Pancreas (tissue), 10 donors: Measurements from ENCODE around the gene GLP2R. TPM values are rescaled to one million over a fixed set of nuclear protein-coding genes. Genes with fewer than 3 reads are reported as not detected.

Experiments used
- ATAC-seq, 4 donors: fragments of 200-7000 bp; cut with Tn5 transposase; one replicate each; pipeline versions ENCODE4 v1.8.0 to v1.9.1; 2020; ENCODE audit warnings: mild to moderate bottlenecking in 4 of 4, moderate library complexity in 4 of 4
- DNase-seq, 6 donors: peaks; one replicate each; pipeline ENCODE4 v3.0.0-alpha.2; 2020
- FAIRE-seq: peaks from 2 replicates; lab custom pipeline; 2012; peaks lifted over from hg19 to GRCh38; lab: Jason Lieb, UNC
- H3K27ac ChIP-seq, 4 donors: fragments of 200-600 bp; sonication (generic); 1 replicate in 3 of 4; 2 replicates in 1 of 4; pipeline versions ENCODE4 v1.5.0 to v1.8.0; 2020
- H3K27me3 ChIP-seq, 4 donors: fragments of 200-600 bp; one replicate each; pipeline ENCODE4 v1.8.0; 2021
- H3K36me3 ChIP-seq, 3 donors: fragments of 200-600 bp; sonication (generic) in 1 of 3; one replicate each; pipeline versions ENCODE4 v1.5.0 to v1.8.0; 2020 to 2021
- H3K4me1 ChIP-seq, 3 donors: fragments of 200-600 bp; one replicate each; pipeline ENCODE4 v1.8.0; 2021
- H3K4me3 ChIP-seq, 4 donors: fragments of 200-600 bp; sonication (generic) in 2 of 4; one replicate each; pipeline versions ENCODE4 v1.5.0 to v1.8.0; 2020 to 2021
- H3K9me3 ChIP-seq, 4 donors: fragments of 200-600 bp; one replicate each; pipeline ENCODE4 v1.8.0; 2021
- CTCF ChIP-seq, 4 donors: fragments of 200-600 bp; sonication (generic) in 3 of 4; IDR thresholded peaks; one replicate each; pipeline versions ENCODE4 v1.5.0 to v1.8.0; 2021; ENCODE audit warnings: antibody characterized with exemption in 4 of 4
- WGBS, 2 donors: extraction: QIAGEN DNeasy Blood & Tissue Kit; methylation state at CpG; one replicate each; pipeline ENCODE4 v1.1.7; 2013; 5-methylcytosine and 5-hydroxymethylcytosine counted together
- intact Hi-C, 3 donors: fragments of 100-400 bp; cut with DNase I; formaldehyde crosslinking; loops; one replicate each; pipeline versions ENCODE4 v1.11.1 to v1.14.2; 2022
- polyA plus RNA-seq, 2 donors: library from polyadenylated mRNA; stranded (reverse); fragments of 200-250 nt; gene quantifications; one replicate each; pipeline ENCODE4 v1.2.3, GENCODE V29; 2013
- total RNA-seq, 6 donors: library from RNA; stranded (reverse); fragmentation: NEBNext Ultra II Directional in 4 of 6; extraction: Animal tissue kit (Norgen Biotek cat#: 25700) in 4 of 6; gene quantifications; one replicate each; pipeline versions ENCODE4 v1.2.1 to v1.2.4, GENCODE V29; 2021 to 2023
- donor health status: healthy with polysubstance abuse.
- donor health status: DM: no; HTN: no; CAD: no; lungs with moderate emphysema.
- donor health status: DM: no; HTN: no; CAD: no.
- donor health status: control.
- donor health status: control.
- donor health status: Bipolar disorder and iron deficiency.
- donor health status: DM: yes; HTN: yes; CAD: no.
- donor health status: DM: no; HTN: no; CAD: no.
- donor health status: DM: no; HTN: no; CAD: no.
- donor health status: DM: yes; HTN: yes; CAD: no.

Gene GLP2R
- total and polyA plus RNA-seq, 8 donors: 0.39 to 1.7 (median 0.97) TPM

GRCh38 chr17:9935408-9935807 is 109.7 kb downstream of the GLP2R start:
- ATAC-seq: no peak
- Histone ChIP-seq H3K4me1 (no peaks in the 10 kb centered on the region), H3K9me3 (no peaks in the 10 kb centered on the region), H3K36me3 (no peaks in the 10 kb centered on the region), H3K4me3 (no peak overlapping the region), H3K27me3 (no peaks in the 10 kb centered on the region), H3K27ac (no peak overlapping the region)
- no peak for DNase-seq
- intact Hi-C loops: no loop called here
- no peak for TF ChIP-seq CTCF (IDR thresholded peaks at IDR 0.05)
- no peak for FAIRE-seq
- 68 to 78% methylated on average over 6 of the region's 6 CpGs for WGBS, 2 donors

GRCh38 chr17:9936095-9936494 is 110.4 kb downstream of the GLP2R start:
- no peak for TF ChIP-seq CTCF (IDR thresholded peaks at IDR 0.05)
- Histone ChIP-seq H3K9me3 (no peaks in the 10 kb centered on the region), H3K27ac (no peak overlapping the region), H3K4me3 (no peak overlapping the region), H3K27me3 (no peaks in the 10 kb centered on the region), H3K36me3 (no peaks in the 10 kb centered on the region), H3K4me1 (no peaks in the 10 kb centered on the region)
- 51 to 70% methylated on average over 3 of the region's 3 CpGs for WGBS, 2 donors
- FAIRE-seq (no peak), ATAC-seq (no peak), DNase-seq (no peak)
- intact Hi-C loops: no loop called here

GRCh38 chr17:9937241-9937761 is 111.6 kb downstream of the GLP2R start:
- DNase-seq (no peak), FAIRE-seq (no peak)

GRCh38 chr17:9937901-9938300 is 112.2 kb downstream of the GLP2R start:
- no peaks in the 10 kb centered on the region for H3K27me3 ChIP-seq
- ATAC-seq: no peak
- DNase-seq: no peak
- no peaks in the 10 kb centered on the region for H3K9me3 ChIP-seq
- no peaks in the 10 kb centered on the region for H3K36me3 ChIP-seq
- no peaks in the 10 kb centered on the region for H3K4me1 ChIP-seq
- no peak for FAIRE-seq
- no peak for TF ChIP-seq CTCF (IDR thresholded peaks at IDR 0.05)
- 83 to 85% methylated on average over 9 of the region's 9 CpGs for WGBS, 2 donors
- H3K27ac ChIP-seq: no peak overlapping the region
- no peak overlapping the region for H3K4me3 ChIP-seq
- intact Hi-C loops: no loop called here

More at GRCh38 chr17:9937241-9937761, 111.6 kb downstream of the GLP2R start:
- H3K9me3 ChIP-seq: no peaks in the 10 kb centered on the region
- H3K27ac ChIP-seq: no peak overlapping the region
- no peaks in the 10 kb centered on the region for H3K36me3 ChIP-seq
- H3K4me3 ChIP-seq: no peak overlapping the region
- TF ChIP-seq CTCF (IDR thresholded peaks at IDR 0.05): no peak
- H3K4me1 ChIP-seq: no peaks in the 10 kb centered on the region
- WGBS, 2 donors: 72 to 77% methylated on average over 13 of the region's 13 CpGs
- H3K27me3 ChIP-seq: no peaks in the 10 kb centered on the region
- intact Hi-C loops: no loop called here
- ATAC-seq: peak in 1 of 4 donors; percentile 20

- Histone ChIP-seq H3K4me1 (no peaks in the 10 kb centered on the region), H3K27me3 (no peaks in the 10 kb centered on the region), H3K27ac (no peak overlapping the region), H3K4me3 (no peak overlapping the region), H3K36me3 (no peaks in the 10 kb centered on the region), H3K9me3 (no peaks in the 10 kb centered on the region)
- ATAC-seq: no peak
- WGBS, 2 donors: 47 to 50% methylated on average over 1 of the region's 1 CpG
- intact Hi-C loops: no loop called here
- FAIRE-seq: no peak
- DNase-seq: no peak
- no peak for TF ChIP-seq CTCF (IDR thresholded peaks at IDR 0.05)
These were observed 113.0 kb downstream of the GLP2R start for GRCh38 chr17:9938764-9939163.
